DOHH2 (cell line): Measurements from ENCODE around the gene CTU1.
"Not testable (repeated sequence)": the region's sequence is repeated elsewhere in the genome, so short reads cannot be mapped to it uniquely, and the experiment has no call there.

ENCODE experiments used
- H3F3A ChIP-seq: fragments of 200-600 bp; sonication (generic), shearing (Covaris generic); 2 replicates; pipeline ENCODE4 v1.6.0; 2016; ENCODE audit warnings: antibody characterized with exemption, mild to moderate bottlenecking; ENCODE audit not compliant: control insufficient read depth, insufficient read depth
- H3K27ac ChIP-seq: fragments of 200-600 bp; sonication (generic); 2 replicates; pipeline ENCODE4 v1.5.1; 2014; ENCODE audit warnings: low read depth, mild to moderate bottlenecking, low read length, moderate library complexity
- H3K27me3 ChIP-seq: fragments of 200-600 bp; sonication (generic); 2 replicates; pipeline ENCODE4 v1.6.1; 2014; ENCODE audit warnings: mild to moderate bottlenecking, low read length, mixed read lengths; ENCODE audit not compliant: control insufficient read depth
- H3K36me3 ChIP-seq: fragments of 200-600 bp; sonication (generic); 2 replicates; pipeline ENCODE4 v1.6.1; 2014; ENCODE audit warnings: mild to moderate bottlenecking, low read length, moderate library complexity, mixed read lengths; ENCODE audit not compliant: control insufficient read depth
- H3K4me1 ChIP-seq: fragments of 200-600 bp; sonication (generic); 2 replicates; pipeline ENCODE4 v1.6.1; 2014; ENCODE audit warnings: mild to moderate bottlenecking, low read length, mixed read lengths; ENCODE audit not compliant: control insufficient read depth
- H3K4me2 ChIP-seq: fragments of 200-600 bp; sonication (generic); 2 replicates; pipeline ENCODE4 v1.6.0; 2014; ENCODE audit warnings: mild to moderate bottlenecking, low read length, moderate library complexity
- H3K4me3 ChIP-seq: fragments of 200-600 bp; sonication (generic); 2 replicates; pipeline ENCODE4 v1.5.1; 2014; ENCODE audit warnings: mild to moderate bottlenecking, low read length, mixed read lengths
- H3K79me2 ChIP-seq: fragments of 200-600 bp; sonication (generic); 2 replicates; pipeline ENCODE4 v1.6.1; 2014; ENCODE audit warnings: mild to moderate bottlenecking, low read length, mixed read lengths; ENCODE audit not compliant: control insufficient read depth
- H3K9me2 ChIP-seq: fragments of 200-600 bp; sonication (generic); replicated peaks from 2 replicates; pipeline ENCODE4 v1.6.1; 2014; ENCODE audit warnings: mild to moderate bottlenecking, low read length, mixed read lengths; ENCODE audit not compliant: control insufficient read depth
- H3K9me3 ChIP-seq: fragments of 200-600 bp; sonication (generic); 2 replicates; pipeline ENCODE4 v1.6.1; 2014; ENCODE audit warnings: antibody characterized with exemption, low read length, mixed read lengths; ENCODE audit not compliant: control insufficient read depth, insufficient read depth
- H4K20me1 ChIP-seq: fragments of 200-600 bp; sonication (generic); 2 replicates; pipeline ENCODE4 v1.6.0; 2014; ENCODE audit warnings: low read depth, mild to moderate bottlenecking, antibody characterized with exemption, low read length, moderate library complexity; ENCODE audit not compliant: control insufficient read depth, insufficient read depth
- EZH2phosphoT487 ChIP-seq: fragments of 200-600 bp; sonication (generic); IDR thresholded peaks from 2 replicates; pipeline ENCODE4 v1.6.1; 2017; ENCODE audit warnings: borderline replicate concordance, mild to moderate bottlenecking, antibody characterized with exemption, low read length, moderate library complexity, mixed read lengths
- TF ChIP-seq, protein P1 (sequence below): fragments of 200-600 bp; sonication (generic); IDR thresholded peaks from one replicate; pipeline ENCODE4 v1.5.1; 2014; ENCODE audit warnings: antibody characterized with exemption, mild to moderate bottlenecking, low read depth, low read length; ENCODE audit not compliant: poor library complexity, severe bottlenecking

Gene CTU1

DNA sequence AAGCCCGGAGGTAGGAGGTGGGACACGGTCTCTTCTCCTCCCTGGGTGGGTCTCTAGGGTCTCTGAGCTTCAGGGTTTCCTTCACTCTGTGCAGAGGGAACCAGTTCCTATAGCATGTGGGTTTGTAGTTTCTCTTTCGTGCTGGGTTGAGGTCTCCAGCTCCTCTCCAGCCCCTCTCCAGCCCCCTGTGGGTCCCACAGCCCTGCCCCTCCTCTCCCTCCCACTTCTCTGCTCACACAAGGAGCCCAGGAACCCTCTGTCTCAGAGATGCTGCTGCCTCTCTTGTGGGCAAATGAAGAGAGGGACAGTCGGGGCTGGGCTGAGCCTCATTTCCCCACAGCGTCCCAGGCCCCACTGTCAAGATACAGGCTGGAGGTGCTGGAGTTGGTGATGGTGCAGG lies 35.3 kb upstream of the CTU1 start:
- H3K79me2 ChIP-seq, result no peaks in the 10 kb centered on the region
- TF ChIP-seq, protein P1, sequence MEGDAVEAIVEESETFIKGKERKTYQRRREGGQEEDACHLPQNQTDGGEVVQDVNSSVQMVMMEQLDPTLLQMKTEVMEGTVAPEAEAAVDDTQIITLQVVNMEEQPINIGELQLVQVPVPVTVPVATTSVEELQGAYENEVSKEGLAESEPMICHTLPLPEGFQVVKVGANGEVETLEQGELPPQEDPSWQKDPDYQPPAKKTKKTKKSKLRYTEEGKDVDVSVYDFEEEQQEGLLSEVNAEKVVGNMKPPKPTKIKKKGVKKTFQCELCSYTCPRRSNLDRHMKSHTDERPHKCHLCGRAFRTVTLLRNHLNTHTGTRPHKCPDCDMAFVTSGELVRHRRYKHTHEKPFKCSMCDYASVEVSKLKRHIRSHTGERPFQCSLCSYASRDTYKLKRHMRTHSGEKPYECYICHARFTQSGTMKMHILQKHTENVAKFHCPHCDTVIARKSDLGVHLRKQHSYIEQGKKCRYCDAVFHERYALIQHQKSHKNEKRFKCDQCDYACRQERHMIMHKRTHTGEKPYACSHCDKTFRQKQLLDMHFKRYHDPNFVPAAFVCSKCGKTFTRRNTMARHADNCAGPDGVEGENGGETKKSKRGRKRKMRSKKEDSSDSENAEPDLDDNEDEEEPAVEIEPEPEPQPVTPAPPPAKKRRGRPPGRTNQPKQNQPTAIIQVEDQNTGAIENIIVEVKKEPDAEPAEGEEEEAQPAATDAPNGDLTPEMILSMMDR, result no peak
- TF ChIP-seq EZH2phosphoT487, result no peak

DNA sequence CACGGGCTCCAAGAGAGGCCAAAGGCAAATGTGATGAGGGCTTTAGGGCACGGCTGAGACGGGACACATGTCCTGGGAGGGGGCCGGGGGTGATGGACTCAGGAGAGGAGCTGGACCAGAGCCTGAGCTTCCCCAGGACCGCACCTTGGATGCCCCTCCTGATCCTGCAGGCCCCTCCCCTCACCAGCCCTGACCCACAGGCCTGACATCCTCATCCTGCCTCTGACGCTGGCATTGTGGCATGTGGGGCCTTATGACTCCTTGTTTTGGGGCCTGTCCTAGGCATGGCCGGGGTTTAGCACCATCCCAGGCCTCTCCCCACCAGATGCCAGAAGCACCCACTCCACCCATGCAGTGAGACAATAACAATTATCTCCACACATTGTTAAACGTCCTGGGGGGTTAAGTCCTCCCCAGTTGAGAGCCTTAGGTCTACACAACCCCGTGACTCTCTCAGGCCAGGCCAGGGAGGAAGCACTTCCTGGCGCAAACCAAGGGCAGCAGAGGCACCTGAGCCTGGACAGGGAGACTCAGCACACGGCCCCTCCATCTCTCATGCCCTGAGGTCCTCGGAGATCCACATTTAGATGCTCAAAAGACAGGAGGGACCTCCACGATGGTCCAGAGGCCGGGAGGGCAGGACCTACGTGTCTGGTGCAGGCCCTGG lies 34.7 kb upstream of the CTU1 start:
- not testable (repeated sequence) for H3F3A ChIP-seq, H3K79me2 ChIP-seq, H3K27me3 ChIP-seq, H3K27ac ChIP-seq, H3K36me3 ChIP-seq, H3K9me2 ChIP-seq, H4K20me1 ChIP-seq, H3K4me2 ChIP-seq, H3K4me3 ChIP-seq, H3K9me3 ChIP-seq
- peaks cover 52% of the 10 kb centered on the region for H3K4me1 ChIP-seq

More for the DNA sequence above, 35.3 kb upstream of the CTU1 start:
- Histone ChIP-seq H3K36me3 (no peaks in the 10 kb centered on the region), H3K9me3 (no peaks in the 10 kb centered on the region), H4K20me1 (no peaks in the 10 kb centered on the region), H3K27ac (no peak overlapping the region), H3F3A (0 out of 2 replicates have a peak, but pooled peaks cover 1% of the 10 kb centered on the region), H3K27me3 (no peaks in the 10 kb centered on the region), H3K9me2 (no peaks in the 10 kb centered on the region), H3K4me3 (no peak overlapping the region), H3K4me1 (peaks cover 52% of the 10 kb centered on the region), H3K4me2 (no peak overlapping the region)

DNA sequence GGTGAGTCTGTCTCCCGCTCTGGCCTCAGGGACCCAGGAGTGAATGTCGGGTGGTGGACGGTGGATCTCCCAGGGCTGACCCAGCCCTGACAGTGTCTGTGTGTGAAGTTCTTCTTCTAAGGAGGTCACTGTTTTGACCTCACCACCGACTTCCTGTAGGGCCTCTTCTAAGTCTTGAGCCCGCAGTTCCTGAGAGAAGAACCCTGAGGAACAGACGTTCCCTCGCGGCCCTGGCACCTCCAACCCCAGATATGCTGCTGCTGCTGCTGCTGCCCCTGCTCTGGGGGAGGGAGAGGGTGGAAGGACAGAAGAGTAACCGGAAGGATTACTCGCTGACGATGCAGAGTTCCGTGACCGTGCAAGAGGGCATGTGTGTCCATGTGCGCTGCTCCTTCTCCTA lies 33.9 kb upstream of the CTU1 start, which contains the start of gene SIGLEC7:
Gene SIGLEC7, plus strand, starts transcription at position 183 of the 400 bp plus-strand sequence. Its CDS starts 69 bp downstream, at position 252.
- no peaks in the 10 kb centered on the region for H3K36me3 ChIP-seq
- no peak within 1 kb of the TSS for H3K4me3 ChIP-seq
- TF ChIP-seq EZH2phosphoT487, result no peak
- TF ChIP-seq, protein P1, result no peak
- H3K27me3 ChIP-seq, result no peaks in the 10 kb centered on the region
- no peak within 1 kb of the TSS for H3K27ac ChIP-seq
- H3K4me1 ChIP-seq, result peaks cover 52% of the 10 kb centered on the region
- H3K9me2 ChIP-seq, result no peaks in the 10 kb centered on the region
- H3K79me2 ChIP-seq, result no peaks in the 10 kb centered on the region
- H3F3A ChIP-seq, result no peaks in the 10 kb centered on the region
- H3K9me3 ChIP-seq, result no peaks in the 10 kb centered on the region
- no peaks in the 10 kb centered on the region for H4K20me1 ChIP-seq
- H3K4me2 ChIP-seq, result no peak within 1 kb of the TSS; the same call in 1 of the 2 replicates

DNA sequence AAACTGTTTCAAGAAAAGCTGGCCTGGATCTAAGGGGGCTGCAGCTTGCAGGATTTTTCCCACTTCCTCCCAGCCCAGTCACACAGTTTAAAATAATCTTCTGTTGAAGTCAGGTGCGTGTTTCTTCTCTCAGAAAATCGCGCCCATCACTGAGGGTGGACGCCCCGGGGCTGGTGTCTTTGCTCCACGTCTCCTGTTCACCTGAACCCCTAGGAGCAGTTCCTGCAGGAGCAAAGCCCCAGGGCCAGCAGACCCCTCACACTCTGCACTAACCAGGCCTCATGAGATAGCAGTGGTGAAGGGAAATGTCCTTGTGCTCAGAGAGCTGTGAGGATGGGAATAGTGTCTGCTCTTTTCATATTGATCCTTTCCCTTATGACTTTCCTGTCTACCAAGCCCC lies 33.0 kb upstream of the CTU1 start:
- H3K4me2 ChIP-seq, result no peak overlapping the region; the same call in 1 of the 2 replicates
- no peak overlapping the region for H3K27ac ChIP-seq
- no peaks in the 10 kb centered on the region for H4K20me1 ChIP-seq
- H3K4me1 ChIP-seq, result peaks cover 51% of the 10 kb centered on the region
- no peaks in the 10 kb centered on the region for H3K36me3 ChIP-seq
- H3K9me2 ChIP-seq, result no peaks in the 10 kb centered on the region
- TF ChIP-seq, protein P1, result no peak
- TF ChIP-seq EZH2phosphoT487, result no peak
- H3K27me3 ChIP-seq, result no peaks in the 10 kb centered on the region
- H3K9me3 ChIP-seq, result no peaks in the 10 kb centered on the region
- no peaks in the 10 kb centered on the region for H3K79me2 ChIP-seq
- H3K4me3 ChIP-seq, result no peak overlapping the region
- H3F3A ChIP-seq, result no peaks in the 10 kb centered on the region
